Activated CD8-positive, alpha-beta memory T cell treated with anti-CD3 and anti-CD28 coated beads for 1 hour (primary cell): ENCODE results near the gene PLK2.

Source experiments
- DNase-seq, 2 donors: peaks; one replicate each; pipeline ENCODE4 v3.0.0-alpha.2; 2020; ENCODE audit warnings: low read depth in 1 of 2; ENCODE audit errors: extremely low read depth in 1 of 2

PLK2 gene

DNA sequence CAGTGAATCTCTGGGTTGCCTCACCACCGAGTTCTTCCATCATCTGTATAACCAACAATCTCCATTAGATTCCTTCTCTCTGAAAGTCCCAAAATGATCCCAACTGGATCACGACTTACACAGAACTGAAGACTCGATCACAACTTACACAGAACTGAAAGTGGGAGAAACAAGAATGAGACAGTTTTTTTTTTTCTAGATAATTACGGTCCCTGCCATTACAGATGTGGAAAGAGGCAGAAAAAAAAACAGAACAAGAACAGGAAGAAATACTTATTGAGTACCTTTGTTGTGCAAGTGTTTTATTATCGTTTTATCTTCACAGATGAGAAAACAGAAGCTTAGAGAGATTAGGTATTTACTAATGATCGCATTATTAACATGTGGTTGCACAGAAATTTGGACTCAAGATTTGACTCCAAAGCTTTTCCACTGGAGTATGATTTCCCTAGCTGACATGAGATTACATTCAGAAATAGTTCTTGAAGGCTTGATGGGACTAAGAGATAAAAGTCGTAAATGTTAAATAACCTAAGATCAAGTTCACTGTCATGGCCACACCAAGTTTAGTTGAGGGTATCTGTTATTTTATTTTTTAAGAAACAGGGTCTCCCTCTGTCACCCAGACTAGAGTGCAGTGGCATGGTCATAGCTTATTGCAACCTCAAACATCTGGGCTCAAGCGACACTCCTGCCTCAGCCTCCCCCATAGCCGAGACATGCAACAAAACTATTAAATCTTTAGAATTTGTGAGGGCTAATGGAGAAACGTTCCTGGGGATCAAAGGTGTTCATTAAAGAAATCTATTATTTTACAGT is 8.9 kb downstream of the PLK2 start:
- no peak for DNase-seq

DNA sequence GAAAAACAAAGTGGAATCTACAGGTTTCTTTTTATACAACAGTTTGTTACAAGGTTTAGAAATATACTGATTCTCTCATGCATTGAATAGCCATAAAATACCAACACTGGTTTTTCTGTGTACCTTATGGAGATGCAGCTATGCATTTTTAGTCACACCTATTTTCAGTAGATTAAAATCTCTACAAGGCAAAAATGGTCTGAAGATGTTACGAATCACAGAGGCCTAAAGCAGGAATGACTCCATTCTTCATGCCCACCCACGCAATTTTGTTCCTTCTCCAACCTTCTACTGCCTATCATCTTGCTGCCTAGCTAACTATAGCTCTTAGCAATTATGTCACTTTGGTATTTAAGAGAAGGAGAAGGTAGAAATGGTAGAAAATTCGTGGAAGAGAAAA is 9.9 kb downstream of the PLK2 start:
- no peak for DNase-seq

DNA sequence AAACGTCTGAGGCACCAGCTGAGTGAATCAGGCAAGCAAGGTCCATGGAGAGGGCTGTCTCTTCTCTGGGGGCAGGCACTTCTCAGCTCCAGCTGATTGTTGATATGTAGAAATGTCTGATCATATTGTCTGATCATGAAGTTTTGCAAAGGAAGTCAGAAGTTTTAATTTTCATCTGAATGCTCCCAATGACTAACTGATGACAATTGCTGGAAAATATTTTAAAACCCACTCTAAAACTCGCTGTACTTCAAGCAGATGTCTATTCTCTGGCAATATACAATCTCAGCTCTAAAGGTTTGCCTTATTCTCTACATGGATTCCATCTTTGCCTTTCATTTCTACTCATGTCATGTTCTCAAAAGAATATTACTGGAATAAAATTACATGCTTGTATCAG is 12.7 kb downstream of the PLK2 start:
- no peak for DNase-seq

DNA sequence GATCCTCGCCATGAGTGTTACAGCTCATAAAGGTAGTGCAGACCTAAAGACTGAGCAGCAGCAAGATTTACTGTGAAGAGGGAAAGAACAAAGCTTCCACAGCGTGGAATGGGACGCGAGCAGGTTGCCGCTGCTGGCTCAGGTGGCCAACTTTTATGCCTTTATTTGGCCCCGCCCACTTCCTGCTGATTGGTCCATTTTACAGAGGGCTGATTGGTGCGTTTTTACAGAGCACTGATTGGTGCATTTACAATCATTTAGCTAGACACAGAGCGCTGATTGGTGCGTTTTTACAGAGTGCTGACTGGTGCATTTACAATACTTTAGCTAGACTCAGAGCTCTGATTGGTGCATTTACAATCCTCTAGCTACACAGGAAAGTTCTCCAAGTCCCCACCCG is 13.9 kb downstream of the PLK2 start:
- no peak for DNase-seq

DNA sequence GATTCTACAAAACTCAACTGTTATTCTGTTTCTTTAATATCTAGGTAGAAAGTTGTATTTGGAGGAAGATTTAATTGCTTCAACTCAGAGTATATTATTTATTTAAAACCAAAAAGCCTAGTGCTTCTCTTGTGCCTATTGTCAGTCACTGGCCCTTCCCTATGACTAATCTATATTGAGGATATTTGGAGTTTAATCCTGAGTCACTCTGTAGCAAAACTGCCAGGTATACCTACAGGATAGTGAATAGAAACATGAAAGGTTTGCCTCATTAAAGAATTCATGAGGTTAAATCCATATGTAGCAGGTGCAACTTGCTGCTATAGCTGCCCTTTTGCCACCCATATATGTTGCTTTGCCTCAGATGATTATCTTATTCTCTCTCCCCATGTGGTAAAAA is 15.1 kb downstream of the PLK2 start:
- no peak for DNase-seq

DNA sequence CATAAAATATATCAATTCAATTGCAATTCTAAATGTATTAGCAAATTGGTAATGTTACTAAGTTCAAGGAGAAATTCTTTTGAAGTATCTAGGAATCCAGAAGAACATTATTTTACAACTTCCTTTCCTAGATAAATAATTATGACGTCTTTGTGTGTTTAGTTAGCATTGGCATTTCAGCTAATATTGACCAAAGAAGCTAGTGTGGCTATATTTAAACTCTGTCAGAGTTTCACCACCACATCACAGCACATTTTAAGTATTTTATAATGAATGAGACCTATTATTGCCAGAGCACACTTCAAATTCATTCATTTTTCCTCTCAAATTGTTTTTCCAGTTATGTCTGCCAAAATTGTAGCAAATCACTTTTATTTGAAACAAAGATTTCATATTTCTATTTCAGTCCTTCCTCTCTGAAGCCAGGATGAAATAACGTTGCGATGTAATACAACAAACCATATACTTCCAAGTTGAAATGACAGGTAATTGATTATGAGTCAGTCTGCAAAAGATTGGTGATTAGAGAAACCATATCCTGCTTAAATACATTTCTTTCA is 18.9 kb downstream of the PLK2 start:
- DNase-seq, result no peak

DNA sequence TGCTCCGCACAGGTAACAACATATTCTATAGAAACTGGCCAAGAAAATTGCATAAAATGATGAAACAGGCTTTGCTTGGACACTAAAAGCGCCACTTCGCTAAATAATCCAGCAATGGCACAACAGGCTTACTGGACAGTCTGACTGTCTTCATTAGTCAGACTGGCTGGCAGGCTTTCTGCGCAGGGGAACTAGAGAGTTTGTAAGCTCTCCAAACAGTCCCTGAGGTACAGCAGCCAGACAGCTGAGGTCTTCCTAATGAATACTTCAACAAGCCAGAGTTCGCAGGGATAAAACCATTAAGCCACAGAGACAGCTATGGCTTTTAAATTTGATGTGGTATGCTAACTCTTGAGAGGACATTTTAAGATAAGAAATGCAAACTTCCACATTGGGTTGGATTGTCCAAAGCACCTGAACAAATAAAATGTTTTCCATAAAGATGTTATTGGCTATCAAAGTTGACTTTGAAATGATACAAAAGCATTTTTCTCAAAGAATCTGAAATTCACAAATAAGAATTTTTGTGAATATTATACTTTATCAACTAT is 20.7 kb downstream of the PLK2 start:
- no peak for DNase-seq

DNA sequence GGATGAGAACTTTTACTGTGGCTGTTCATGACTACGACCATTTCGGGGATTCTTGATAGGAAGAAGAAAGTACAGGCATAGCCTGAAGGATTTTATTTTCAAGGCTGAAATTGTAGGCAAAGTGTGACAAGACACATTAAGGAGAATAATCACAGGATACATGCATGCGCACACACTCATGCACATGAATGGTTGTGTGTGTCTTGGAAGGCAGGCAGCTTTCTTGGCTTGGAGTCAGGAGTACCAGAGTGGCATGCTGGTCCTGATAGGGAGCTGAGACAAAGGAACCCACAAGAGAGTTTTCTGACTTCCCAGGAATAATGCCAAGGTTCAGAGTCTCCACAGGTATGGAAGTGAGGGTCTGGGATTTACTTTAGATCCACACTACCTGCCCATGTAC is 22.2 kb downstream of the PLK2 start:
- DNase-seq, result no peak

DNA sequence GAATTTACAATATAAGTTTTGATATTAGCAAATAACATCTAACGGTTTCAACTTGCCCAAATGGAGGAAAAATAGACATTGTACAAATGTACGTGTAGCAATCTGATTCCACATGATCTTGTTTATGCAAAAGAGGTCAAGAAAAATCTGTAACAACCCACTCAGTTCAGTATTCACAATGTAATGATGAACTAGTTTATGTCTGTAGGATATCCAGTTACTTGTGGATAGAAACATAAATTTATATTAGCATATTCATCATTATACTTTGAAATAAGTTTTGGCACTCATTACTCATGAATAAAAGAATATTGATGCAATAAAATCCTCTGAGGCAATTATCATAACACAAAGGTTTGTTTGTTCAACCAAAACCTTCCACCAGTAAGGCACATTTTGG is 28.1 kb downstream of the PLK2 start:
- no peak for DNase-seq

DNA sequence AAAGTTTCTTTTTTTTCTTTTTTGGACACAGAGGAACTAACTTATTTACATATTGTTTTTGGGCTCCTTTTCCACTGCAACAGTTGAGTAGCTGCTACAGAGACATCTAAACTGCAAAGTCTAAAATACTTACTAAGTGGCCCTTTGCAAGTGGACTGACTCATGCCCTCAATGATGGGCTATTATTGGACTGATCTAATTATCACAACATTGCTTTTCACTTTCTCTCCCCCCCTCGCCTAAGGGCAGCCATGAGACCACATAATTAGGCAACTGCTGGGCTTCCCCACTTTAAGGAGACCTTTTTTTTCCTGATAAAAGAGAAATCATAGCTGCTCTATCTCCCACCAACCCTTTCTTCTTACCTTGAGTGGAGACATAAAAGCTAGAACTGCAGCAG is 47.0 kb downstream of the PLK2 start:
- no peak for DNase-seq

DNA sequence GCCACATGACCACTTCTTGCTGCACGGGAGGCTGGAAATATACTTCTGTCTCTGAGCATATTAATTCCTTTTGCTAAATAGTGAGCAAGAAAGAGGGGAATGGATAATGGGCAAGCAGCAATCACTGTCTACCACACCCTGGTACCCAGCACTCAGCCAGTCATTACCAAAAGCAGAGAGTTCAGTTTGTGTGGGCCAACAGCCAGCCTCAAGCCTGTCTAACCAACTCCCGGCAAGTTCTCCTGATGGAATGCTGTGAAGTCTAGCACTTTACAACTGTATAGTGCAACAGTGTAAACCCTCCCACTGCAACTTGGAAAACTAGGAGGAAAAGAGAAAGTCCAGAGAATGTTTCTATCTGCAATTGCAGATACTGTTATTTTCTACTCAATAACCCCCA is 47.8 kb downstream of the PLK2 start:
- no peak for DNase-seq

DNA sequence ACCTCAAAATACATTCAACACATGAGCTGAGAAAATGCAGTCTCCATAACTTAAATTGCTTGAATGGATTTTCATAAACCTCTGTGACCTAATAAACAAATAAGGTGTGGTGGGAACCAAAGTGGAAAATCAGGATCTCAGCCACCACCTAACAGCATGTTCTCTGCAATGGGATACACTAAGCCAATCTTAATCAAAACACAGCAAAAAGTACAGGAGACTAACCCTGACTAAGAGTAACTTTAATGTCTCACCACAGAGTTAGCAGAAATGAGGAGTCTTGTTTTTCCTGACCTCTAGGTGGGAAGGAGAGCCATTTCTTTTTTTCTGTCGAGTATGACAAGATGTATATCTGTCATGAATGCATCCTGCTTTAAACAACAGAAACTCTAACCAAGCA is 48.5 kb downstream of the PLK2 start:
- DNase-seq, result no peak

DNA sequence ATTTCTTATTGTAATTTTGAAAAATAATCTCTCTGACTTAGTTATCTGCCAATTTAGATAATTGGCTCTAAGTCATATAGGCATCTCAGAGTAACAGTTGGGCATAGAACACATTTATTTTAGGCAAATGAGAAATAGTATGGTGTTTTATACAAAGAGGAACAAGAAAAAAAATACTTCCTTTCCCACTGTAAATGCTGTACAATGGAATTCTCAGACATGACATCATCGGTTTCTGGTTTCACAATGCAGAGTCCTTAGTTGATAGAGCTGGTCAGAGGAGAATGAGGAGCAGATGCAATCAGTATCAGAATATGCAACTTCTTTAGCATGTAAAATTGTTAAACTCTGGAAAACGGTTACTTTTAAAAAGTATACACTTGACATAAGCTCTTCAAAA is 49.4 kb downstream of the PLK2 start:
- DNase-seq, result no peak

DNA sequence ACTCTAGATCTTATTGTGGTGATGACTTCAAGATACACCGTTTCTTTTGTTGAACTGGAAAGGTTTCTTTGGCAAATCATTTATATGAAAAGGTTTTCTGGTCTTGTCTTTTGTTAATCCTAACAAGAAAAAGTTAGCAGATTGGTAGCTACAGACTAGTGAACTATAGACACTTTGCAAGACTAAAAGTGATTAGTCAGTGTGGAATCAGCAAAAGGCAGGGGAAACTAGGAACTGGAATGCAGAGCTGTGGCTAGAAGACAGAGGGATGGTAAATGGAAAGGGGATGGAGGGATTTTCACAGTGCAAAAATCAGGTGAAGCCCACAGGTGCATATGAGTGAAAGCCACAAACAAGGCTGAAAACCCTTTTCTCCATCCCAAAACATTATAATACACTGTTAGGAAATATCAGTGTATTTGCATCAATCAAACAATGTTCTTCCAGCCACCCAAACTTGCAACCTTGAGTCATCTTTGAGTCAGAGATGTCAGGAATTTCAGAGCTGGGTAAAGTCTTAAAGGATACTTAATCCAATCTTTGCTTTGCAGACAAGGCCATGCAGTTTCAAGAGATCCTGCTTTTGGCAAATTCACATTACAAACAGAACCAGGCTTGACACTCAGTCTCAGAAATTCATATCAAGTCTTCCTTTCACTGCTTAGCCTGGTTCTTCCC is 52.7 kb downstream of the PLK2 start:
- DNase-seq, result no peak

DNA sequence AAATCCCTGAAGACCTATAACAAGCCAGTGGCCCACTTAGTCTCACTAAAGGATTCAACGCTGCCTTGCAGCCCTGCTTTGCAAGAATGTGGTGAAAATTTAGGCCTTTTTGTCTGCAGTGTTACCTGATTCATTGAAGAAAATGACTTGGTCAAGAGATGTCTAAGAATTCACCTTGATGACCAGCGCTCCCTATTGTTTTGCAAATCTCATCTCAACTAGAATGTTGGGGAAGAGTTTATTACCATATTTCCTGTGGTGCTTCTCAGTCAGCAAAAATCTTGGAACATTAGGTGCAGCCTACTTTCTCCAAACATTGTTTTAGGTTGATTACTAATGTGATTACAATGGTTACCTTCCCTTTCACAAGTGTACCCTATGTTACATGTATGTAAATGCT is 53.5 kb downstream of the PLK2 start:
- DNase-seq, result no peak

DNA sequence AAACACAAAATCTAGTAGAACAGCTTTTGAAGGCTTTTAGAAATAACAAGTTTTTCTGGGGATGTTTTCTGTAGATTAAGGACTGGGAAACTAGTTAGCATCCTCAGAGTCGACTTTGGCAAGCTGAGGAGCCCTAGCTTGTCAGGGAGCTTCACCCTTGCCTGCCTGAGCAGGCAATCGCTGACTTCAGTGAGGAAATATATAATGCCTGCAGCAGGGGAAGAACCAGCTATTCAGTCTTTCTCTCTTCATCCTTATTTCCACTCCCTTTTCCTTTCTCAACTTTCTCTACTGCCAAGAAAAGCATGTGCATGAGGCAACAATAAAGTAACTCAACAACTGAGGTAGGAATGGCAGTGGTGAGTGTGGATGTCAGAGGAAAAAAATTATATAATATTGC is 54.7 kb downstream of the PLK2 start:
- no peak for DNase-seq

DNA sequence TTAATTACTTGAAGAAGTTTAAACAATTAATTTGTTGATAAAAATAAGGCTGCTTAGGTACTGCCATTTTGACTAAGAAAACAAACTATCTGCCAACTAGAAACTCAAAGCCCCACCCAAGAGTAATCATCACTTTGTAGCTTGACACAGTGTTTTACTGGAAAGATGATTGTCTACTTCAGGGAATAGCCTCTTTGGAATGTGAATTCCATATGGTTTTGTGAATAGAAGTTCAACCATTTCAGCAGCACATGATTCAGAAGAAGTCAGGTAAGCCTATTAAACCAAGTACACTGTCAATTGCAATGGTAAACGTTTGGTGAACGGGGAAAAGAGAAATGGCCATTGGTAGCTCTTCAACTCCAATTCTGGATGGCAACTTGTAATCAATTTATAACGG is 55.2 kb downstream of the PLK2 start:
- no peak for DNase-seq
